ENCODE data around the gene CCAR1.
"Not testable (repeated sequence)": the region's sequence is repeated elsewhere in the genome, so short reads cannot be mapped to it uniquely, and the experiment has no call there.

Gene CCAR1

DNA sequence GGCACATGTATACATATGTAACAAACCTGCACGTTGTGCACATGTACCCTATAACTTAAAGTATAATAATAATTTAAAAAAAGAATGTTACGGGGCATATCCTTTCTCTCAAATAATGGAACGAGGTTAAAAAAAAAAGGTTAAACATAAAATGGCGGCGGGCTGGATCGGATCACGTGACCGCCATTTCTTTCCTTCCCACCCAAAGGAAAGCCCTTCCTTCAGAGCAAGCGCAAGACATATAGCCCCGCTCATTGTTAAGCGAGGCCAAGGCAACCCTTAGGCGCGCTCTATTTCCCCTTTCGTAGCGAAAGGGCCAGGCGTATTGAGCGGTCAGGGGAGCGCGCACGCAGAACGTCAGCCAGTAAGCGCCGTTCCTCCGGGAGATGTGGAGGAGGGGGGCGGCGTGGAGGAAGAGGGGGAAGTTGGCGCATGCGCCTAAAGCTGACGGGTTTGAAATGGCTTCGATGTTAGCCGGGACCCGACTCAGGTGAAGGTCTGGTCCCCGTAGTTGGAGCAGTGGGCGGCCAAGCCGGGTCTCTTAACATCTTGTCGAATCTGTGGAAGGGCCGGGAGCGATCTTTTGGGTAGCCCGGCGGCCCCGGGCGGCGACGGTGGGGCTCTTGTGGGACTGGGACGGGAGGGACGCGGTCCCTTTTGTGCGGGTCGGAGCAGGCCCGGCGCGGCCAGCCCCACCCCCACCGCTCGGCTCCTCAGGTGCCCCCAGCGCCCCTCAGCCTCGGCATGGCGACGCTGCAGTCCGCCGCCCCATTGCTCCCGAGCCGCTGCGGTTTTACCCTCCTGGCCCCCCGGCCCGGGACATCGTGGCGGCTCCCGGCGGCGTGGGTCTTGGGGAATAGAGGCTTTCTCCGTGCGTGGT, at the start of gene CCAR1:
Gene CCAR1 (plus strand): TSS at position 447 of the 880 bp plus-strand sequence. CDS start 1,266 bp downstream, outside the sequence.
- DNase-seq, result peak; percentile 97

DNA sequence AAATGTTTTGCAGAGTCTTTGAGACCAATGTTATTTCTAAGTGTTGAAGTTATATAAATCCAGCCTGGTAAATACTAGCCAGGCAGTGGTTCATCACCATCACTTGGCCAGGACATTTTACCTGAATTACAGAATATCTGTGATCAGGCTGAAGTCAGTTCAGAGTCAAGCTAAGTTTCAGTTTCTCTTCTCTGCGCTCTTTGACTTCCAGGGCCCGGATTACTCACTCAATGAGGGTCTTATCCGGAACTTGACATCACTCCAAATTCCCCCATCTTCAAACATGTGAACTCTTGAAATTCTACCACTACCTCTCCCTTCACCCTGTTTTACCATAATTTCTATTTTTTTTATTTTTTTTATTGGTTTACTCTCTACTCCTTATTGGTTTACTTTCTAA, 36.6 kb upstream of the CCAR1 start:
- no peak for DNase-seq

DNA sequence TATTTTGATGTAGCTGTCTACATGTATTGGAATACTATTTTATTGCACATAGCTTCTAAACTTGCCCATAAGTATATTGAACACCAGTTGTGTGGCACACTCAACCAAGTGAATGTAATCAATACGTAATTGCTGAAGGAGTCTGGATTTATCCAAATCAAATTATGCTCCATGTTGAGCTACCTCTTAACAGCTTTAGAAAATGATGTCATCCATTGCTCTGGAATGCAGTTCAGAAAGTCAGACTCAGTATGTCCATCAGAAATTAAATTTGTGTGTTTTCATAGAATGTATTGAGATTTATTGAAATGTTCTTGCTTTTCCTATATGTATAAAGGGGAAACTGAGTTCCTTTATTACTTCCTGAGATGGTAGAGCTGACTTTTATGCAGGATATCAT, 25.0 kb upstream of the CCAR1 start:
- DNase-seq, result no peak

- DNase-seq, result no peak
Measured at GRCh38 chr10:68697106-68697505, 23.9 kb upstream of the CCAR1 start.

DNA sequence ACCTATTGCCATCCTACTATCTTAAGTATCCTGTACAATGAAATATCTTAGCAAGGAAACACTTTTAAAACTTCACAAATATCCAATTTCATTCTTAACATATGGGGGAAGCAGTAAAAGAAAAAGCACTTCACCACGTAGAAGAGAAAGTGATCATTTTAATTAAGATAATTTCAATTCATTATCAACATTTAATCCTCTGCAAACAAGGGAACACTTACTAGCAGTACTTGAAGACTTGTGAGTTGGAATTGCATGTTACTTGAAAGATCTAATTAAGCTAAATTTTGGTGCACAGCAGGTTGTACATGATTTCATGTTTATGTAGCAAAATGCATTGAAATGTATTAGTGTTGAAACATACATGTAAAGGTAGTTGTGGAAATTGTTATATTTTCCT, 20.8 kb upstream of the CCAR1 start:
- DNase-seq, result no peak

DNA sequence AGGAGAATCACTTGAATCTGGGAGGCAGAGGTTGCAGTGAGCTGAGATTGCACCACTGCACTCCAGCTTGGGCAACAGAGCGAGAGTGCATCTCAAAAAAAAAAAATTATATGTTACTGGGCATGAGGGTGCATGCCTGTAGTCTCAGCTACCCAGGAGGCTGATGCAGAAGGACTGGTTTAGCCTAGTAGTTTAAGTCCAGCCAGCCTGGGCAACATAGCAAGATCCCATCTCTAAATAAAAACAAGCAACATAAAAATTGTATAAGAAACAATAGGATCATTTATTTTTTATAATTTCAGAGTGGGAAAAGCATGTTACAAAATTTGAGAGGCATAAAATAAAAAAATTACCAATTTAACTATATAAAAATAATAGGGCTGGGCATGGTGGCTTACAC, 15.5 kb upstream of the CCAR1 start:
- no peak for DNase-seq

GRCh38 chr10:68708987-68709386, 12.1 kb upstream of the CCAR1 start:
- DNase-seq, result not testable (repeated sequence)

DNA sequence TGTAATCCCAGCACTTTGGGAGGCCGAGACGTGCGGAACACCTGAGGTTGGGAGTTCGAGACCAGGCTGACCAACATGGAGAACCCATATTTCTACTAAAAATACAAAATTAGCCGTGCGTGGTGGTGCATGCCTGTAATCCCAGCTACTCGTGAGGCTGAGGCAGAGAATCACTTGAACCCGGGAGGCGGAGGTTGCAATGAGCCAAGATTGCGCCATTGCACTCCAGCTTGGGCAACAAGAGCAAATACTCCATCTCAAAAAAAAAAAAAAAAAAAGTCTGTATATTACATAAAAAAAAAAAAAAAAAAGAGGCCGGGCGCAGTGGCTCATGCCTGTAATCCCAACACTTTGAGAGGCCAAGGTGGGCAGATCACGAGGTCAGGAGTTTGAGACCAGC, 8.0 kb upstream of the CCAR1 start:
- not testable (repeated sequence) for DNase-seq

DNA sequence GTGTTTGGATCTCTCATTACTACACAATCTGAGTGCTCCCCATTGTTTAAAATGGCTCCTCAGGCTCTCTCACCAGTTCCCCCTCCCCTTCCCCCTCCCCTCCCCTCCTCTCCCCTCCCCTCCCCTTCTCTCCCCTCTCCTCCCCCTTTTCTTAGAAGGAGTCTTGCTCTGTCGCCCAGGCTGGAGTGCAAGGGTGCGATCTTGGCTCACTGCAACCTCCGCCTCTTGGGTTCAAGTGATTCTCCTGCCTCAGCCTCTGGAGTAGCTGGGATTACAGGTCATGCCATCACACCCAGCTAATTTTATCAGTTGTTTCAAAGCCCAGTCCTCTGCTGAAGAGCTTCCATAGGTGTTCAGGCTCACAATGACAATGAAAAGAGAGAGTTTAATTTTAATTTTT, 3.6 kb upstream of the CCAR1 start:
- DNase-seq, result no peak

- DNase-seq, result no peak
Measured at GRCh38 chr10:68721673-68722335, 765 bp downstream of the CCAR1 start.

DNA sequence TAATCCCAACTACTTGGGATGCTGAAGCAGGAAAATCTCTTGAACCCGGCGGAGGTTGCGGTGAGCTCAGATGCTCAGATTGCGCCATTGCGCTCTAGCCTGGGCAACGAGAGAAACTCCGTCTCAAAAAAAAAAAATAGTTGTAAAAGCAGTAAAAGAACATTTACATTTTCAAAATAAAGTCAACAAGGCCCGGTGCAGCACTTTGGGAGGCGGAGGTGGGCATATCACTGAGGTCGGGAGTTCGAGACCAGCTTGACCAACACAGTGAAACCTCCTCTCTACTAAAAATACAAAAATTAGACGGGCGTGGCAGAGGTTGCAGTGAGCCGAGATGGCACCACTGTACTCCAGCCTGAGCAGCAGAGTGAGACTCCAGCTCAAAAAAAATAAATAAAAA, 4.0 kb downstream of the CCAR1 start:
- no peak for DNase-seq

DNA sequence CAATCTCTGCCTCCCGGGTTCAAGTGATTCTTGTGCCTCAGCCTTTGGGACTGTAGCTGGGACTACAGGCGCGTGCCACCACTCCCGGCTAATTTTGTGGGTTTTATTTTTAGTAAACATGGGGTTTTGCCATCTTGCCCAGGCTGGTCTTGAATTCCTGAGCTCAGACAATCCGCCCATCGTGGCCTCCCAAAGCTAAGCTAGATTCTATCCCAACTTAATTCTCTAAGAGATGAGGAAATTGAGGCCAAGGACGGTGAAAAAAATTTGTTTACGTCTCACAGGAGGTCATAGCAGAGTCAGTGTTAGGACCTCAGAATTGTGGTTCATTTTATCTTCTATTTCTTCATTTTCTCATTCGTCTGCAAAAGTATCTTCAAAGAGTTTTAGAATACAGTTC, 6.1 kb downstream of the CCAR1 start:
- no peak for DNase-seq

DNA sequence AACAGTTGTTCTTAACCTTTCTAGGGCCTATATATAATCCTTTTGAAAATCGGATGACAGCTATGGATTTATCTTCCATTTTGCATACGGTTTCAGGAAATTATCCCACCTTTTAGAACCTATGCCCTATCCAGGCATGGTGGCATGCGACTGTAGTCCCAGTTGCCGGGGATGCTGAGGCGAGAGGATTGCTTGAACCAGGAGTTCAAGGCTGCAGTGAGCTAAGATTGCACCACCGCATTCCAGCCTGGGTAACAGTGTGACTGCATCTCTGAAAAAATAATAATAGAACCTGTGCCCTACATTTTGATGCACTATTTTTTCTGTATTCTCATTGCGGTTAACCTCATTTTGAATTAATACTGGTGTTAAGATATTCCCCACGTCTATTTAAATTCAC, 11.6 kb downstream of the CCAR1 start:
- no peak for DNase-seq

DNA sequence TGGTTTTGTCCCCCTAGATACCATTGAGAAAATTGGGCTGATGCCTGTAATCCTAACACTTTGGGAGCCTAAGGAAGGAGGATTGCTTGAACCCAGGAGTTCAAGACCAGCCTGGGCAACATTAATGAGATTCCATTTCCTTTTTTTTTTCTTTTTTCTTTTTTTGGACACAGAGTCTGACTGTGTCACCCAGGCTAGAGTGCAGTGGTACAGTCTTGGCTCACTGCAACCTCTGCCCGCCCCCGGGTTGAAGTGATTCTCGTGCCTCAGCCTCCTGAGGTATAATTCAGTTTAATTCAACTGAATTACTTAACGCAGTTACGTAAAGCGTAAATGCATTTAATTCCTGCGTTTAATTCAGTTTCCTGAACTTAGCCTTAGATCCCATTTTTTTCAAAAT, 13.3 kb downstream of the CCAR1 start:
- DNase-seq, result no peak

DNA sequence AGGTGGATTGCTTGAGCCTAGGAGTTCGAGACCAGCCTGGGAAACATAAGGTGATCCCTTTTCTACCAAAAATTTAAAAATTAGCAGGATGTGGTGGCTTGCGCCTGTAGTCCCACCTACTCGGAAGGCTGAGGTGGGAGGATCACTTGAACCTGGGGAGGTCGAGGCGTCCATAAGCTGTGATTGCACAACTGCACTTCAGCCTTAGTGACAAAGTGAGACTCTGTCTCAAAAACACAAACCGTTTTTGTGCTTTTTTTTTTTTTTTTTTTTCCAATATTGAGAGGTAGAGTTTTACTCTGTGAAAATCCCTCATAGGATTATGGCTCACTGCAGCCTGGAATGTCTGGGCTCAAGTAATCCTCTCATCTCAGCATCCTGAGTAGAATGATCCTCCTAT, 14.1 kb downstream of the CCAR1 start:
- DNase-seq, result no peak

DNA sequence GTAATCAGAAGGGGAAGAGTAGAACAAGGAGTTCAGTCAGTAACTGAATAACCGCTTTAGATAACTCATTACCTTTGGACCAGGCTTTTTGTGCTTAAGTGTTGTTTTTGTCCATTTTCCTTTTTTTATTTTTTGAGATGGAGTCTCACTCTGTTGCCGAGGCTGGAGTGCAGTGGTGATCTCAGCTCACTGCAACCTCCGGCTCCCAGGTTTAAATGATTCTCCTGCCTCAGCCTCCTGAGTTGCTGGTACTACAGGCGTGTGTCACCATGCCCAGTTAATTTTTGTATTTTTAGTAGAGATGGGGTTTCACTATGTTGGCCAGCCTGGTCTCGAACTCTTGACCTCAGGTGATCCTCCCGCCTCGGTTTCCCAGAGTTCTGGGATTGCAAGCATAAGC, 14.7 kb downstream of the CCAR1 start:
- DNase-seq, result not testable (repeated sequence)

DNA sequence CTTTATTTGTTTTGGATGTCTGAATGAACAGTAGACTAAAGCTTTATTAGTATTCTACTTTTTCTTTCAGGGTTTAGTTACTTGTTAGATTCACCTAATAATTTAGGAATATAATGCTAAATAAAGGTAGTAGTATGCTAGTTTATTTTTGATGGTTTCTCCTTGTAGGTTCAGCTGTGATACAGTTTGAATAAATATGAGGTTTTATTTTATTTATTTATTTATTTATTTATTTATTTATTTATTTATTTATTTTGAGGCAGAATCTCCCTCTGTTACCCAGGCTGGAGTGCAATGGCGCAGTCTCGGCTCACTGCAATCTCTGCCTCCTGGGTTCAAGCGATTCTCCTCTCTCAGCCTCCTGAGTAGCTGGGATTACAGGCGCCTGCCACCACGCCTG, 19.6 kb downstream of the CCAR1 start:
- not testable (repeated sequence) for DNase-seq

DNA sequence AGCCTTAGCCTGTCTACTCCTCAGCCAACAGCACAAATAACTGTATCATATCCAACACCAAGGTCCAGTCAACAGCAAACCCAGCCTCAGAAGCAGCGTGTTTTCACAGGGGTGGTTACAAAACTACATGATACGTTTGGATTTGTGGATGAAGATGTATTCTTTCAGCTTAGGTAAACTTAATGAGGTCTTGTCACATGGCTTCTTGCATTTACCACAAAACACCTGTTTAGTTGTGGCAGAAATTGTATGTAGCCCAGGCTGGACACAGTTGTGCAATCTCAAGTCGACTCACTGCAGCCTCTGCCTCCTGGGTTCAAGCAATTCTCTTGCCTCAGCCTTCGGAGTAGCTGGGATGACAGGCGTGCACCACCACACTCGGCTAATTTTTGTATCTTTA, 21.4 kb downstream of the CCAR1 start:
- DNase-seq, result no peak

DNA sequence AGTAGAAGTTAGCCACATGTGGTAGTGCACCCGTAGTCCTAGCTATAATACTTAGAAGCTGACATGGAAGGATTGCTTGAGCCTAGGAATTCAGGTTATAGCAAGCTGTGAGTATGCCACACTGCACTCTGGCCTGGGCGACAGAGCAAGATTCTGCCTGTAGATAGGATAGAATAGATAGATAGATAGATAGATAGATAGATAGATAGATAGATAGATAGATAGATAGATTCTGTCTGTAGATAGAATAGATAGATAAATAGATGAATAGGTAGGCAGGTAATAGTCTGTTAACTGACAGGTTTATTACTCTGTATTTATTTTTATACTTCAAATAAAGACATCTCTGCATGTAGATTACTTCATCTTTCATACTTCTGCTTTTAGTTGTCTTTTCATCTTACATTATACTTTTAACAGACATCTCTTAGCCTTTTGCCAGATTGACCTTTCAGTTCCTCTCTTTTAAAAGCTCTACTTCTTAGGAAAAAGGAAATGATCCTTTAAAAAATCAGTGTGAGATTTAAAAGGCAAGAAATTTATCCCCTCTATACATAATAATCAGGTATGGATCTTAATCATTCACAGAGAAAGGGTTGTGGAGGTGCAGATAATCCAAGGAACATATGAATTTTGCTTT, 31.8 kb downstream of the CCAR1 start:
- DNase-seq, result no peak

- DNase-seq, result no peak
Measured at GRCh38 chr10:68756246-68756645, 35.2 kb downstream of the CCAR1 start.

DNA sequence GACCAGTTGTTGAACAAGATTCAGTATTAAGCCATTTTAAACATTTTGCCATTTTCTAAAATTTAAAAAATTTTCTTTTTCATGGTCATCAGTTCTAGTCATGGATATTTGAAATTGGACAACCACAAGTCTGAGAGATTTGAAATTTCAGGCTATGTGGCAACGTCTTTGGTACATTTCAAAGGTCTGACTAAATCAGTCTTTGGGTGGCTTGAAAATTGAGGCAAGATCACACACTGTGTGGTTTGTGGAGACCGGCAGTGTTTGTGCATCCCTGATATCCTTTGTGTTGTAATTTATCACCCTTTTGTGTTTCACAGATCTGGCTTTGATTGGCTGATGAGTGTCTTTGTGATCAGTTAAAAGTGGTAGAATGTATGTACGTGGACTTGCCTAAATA, 35.7 kb downstream of the CCAR1 start:
- no peak for DNase-seq

- DNase-seq, result no peak
Measured at GRCh38 chr10:68759223-68759863, 38.3 kb downstream of the CCAR1 start.

GRCh38 chr10:68759967-68760366, 38.9 kb downstream of the CCAR1 start:
- DNase-seq, result no peak

Measured in stimulated activated CD4-positive, alpha-beta T cell treated with anti-CD3 and anti-CD28 coated beads, Interleukin-4, amount 100 ng/mL, for 1 hour (primary cell).